Upper lobe of left lung (tissue), 6 donors: ENCODE measurements around the gene TXNIP. TPM values are rescaled to one million over a fixed set of nuclear protein-coding genes. Genes with fewer than 3 reads are reported as not detected.

Experiments used
- ATAC-seq, 2 donors: fragments of 200-7000 bp; cut with Tn5 transposase; one replicate each; pipeline ENCODE4 v1.9.1; 2022; ENCODE audit warnings: mild to moderate bottlenecking in 2 of 2, moderate library complexity in 2 of 2; ENCODE audit not compliant: low FRiP score in 2 of 2
- DNase-seq, 2 donors: peaks; one replicate each; pipeline ENCODE4 v3.0.0-alpha.2; 2019 to 2020
- H3K27ac ChIP-seq, 4 donors: fragments of 200-600 bp; sonication (generic); one replicate each; pipeline ENCODE4 v1.5.1; 2016 to 2019
- H3K27me3 ChIP-seq, 4 donors: fragments of 200-600 bp; sonication (generic); one replicate each; pipeline ENCODE4 v1.5.1; 2017 to 2019
- H3K36me3 ChIP-seq, 4 donors: fragments of 200-600 bp; sonication (generic); one replicate each; pipeline ENCODE4 v1.5.1; 2016 to 2019
- H3K4me1 ChIP-seq, 4 donors: fragments of 200-600 bp; sonication (generic); one replicate each; pipeline ENCODE4 v1.5.1; 2018 to 2019
- H3K4me3 ChIP-seq, 4 donors: fragments of 200-600 bp; sonication (generic); one replicate each; pipeline ENCODE4 v1.5.1; 2017 to 2019; ENCODE audit warnings: mild to moderate bottlenecking in 2 of 4, moderate library complexity in 1 of 4
- H3K9me3 ChIP-seq, 4 donors: fragments of 200-600 bp; sonication (generic); one replicate each; pipeline ENCODE4 v1.5.1; 2018 to 2019
- EP300 ChIP-seq, 4 donors: sonication (generic); formaldehyde crosslinking; IDR thresholded peaks; one replicate each; pipeline ENCODE4 v1.5.1; 2017; ENCODE audit warnings: antibody characterized with exemption in 4 of 4, control low read depth in 2 of 4
- POLR2A ChIP-seq, 4 donors: fragments of 450-650 bp; IDR thresholded peaks; one replicate each; pipeline ENCODE4 v1.5.1; 2016 to 2017; ENCODE audit warnings: antibody characterized with exemption in 4 of 4, mild to moderate bottlenecking in 2 of 4
- POLR2AphosphoS5 ChIP-seq, 2 donors: sonication (generic); formaldehyde crosslinking; IDR thresholded peaks; one replicate each; pipeline ENCODE4 v1.5.1; 2017; ENCODE audit warnings: antibody characterized with exemption in 2 of 2
- whole genome bisulfite sequencing, 2 donors: methylation state at CpG; one replicate each; pipeline ENCODE4 v1.1.5; 2017 to 2018; 5-methylcytosine and 5-hydroxymethylcytosine counted together
- total RNA-seq, 6 donors: library from RNA; depleted of rRNA in 4 of 6; stranded (reverse); fragments of >200 nt in 4 of 6; gene quantifications; one replicate each; pipeline versions ENCODE4 v1.1.0 to v1.2.1, GENCODE V29; 2016 to 2021
- TF ChIP-seq, protein P1 (sequence below), 6 experiments: fragments of 450-650 bp in 4 of 6; fragments of 200-600 bp in 2 of 6; sonication (generic) in 2 of 6; IDR thresholded peaks; one replicate each; pipeline ENCODE4 v1.5.1; 2016 to 2019; ENCODE audit warnings: antibody characterized with exemption in 6 of 6
- donor health status: DM: no; HTN: no; CAD: no; lungs with moderate emphysema.
- donor health status: DM: no; HTN: yes; CAD: no; lungs with severe emphysema.

Gene TXNIP
- total RNA-seq, 6 donors from 2014 or later: 703 to 1,481 (median 910) TPM

DNA sequence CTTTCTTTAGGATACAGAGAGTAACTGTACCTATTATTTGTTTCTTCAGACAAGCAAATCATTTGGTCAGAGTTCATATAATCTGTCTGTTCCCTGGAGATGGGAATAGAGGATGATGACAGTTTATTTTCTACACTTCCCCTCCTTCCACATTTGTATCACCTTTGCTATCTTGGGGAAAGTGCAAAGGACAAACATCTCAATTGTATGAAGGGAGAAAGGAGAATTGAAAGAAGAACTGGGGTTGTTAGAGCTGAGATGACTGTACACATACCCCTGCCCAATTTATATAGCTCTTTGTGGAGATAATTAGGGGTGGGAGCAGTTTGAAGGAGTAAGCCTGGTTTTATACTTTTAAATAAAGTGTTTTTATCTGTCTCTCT lies 17.9 kb downstream of the TXNIP start:
- no peaks in the 10 kb centered on the region for H3K27me3 ChIP-seq
- peak overlapping the region in 2 of 4 donors; percentile 25 to 33 for H3K4me3 ChIP-seq
- peaks cover 57 to 62% (median 60%) of the 10 kb centered on the region in 4 donors for H3K4me1 ChIP-seq
- TF ChIP-seq POLR2A (IDR thresholded peaks at IDR 0.05) (no peak), POLR2AphosphoS5 (IDR thresholded peaks at IDR 0.05) (no peak), EP300 (IDR thresholded peaks at IDR 0.05) (no peak)
- TF ChIP-seq, protein P1, sequence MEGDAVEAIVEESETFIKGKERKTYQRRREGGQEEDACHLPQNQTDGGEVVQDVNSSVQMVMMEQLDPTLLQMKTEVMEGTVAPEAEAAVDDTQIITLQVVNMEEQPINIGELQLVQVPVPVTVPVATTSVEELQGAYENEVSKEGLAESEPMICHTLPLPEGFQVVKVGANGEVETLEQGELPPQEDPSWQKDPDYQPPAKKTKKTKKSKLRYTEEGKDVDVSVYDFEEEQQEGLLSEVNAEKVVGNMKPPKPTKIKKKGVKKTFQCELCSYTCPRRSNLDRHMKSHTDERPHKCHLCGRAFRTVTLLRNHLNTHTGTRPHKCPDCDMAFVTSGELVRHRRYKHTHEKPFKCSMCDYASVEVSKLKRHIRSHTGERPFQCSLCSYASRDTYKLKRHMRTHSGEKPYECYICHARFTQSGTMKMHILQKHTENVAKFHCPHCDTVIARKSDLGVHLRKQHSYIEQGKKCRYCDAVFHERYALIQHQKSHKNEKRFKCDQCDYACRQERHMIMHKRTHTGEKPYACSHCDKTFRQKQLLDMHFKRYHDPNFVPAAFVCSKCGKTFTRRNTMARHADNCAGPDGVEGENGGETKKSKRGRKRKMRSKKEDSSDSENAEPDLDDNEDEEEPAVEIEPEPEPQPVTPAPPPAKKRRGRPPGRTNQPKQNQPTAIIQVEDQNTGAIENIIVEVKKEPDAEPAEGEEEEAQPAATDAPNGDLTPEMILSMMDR (IDR thresholded peaks at IDR 0.05): no peak
- DNase-seq (no peak), ATAC-seq (no peak)
- H3K36me3 ChIP-seq: no peaks in the 10 kb centered on the region
- no peaks in the 10 kb centered on the region for H3K9me3 ChIP-seq
- peak overlapping the region; percentile 94 to 98 (median 98) for H3K27ac ChIP-seq

DNA sequence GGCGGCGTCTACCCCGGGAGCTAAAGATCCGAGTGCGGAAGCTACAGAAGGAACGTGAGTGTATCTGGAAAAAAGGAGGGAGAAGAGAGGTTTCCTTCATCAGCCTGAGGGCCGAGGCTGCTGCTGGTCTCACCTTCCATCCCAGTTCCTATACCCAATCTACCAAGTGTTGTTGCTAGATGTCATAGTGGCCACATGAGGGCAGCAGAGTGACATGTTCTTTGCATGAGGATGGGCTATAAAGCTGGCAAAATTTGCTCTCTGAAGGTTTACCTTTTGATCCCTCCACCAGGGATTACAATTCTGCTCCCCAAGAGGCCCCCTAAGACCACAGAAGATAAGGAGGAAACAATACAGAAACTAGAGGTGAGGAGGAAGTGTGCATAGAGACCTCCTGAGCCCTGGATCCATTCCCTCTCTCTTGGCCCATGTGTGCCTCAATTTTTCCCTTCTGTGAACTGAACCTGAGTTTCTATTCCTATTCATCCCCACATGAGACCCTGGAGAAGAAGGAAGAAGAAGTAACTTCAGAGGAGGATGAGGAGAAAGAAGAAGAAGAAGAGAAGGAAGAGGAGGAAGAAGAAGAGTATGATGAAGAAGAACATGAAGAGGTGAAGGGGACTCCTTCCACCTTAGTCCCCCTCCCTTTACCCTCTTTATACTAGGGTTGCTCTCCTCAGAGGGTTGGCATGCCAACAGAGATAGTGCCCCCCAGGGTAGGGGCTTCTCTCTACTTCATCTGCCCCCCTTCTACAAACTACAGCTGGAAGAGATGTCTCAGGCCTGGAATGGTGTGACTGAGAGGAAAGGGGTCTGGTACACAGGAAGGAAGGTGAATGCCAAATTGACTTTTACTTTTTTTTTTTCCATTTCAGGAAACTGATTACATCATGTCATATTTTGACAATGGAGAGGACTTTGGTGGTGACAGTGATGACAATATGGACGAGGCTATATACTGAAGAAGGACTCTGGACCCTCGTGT lies 18.6 kb downstream of the TXNIP start:
- peaks cover 50 to 55% (median 54%) of the 10 kb centered on the region in 4 donors for H3K4me1 ChIP-seq

DNA sequence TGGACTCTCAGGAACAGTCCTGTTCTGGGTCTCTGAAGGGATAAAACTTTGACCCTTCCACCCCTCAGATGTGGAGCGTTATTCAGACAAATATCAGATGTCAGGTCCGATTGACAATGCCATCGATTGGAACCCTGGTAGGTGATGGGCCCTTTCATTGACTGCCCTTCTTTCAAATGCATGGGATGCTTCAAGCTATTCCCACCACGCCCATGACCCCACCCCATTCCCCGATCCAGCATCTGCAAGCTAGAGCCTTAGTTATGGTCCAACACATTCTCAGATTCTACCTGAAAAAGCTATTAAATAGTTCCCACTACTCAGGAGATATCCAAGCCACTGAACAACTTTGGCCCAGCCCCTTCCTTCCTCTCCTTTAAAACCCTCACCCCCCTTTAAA lies 19.4 kb downstream of the TXNIP start:
- peak overlapping the region; percentile 94 to 98 (median 98) for H3K27ac ChIP-seq

More for the DNA sequence above, 18.6 kb downstream of the TXNIP start:
- WGBS, 2 donors: 15 to 22% methylated on average over 9 of the region's 9 CpGs
- H3K9me3 ChIP-seq: no peaks in the 10 kb centered on the region
- TF ChIP-seq EP300 (IDR thresholded peaks at IDR 0.05): peak in 1 of 4 donors; percentile 34
- peak; percentile 48 to 81 for TF ChIP-seq POLR2AphosphoS5 (IDR thresholded peaks at IDR 0.05)
- TF ChIP-seq, protein P1 (IDR thresholded peaks at IDR 0.05): peak; percentile 77 to 95 (median 91)
- TF ChIP-seq POLR2A (IDR thresholded peaks at IDR 0.05): no peak
- peak overlapping the region; percentile 94 to 98 (median 98) for H3K27ac ChIP-seq
- H3K4me3 ChIP-seq: peak overlapping the region in 2 of 4 donors; percentile 10 to 33
- no peaks in the 10 kb centered on the region for H3K27me3 ChIP-seq
- ATAC-seq (peak; percentile 72 to 76), DNase-seq (peak in 1 of 2 donors; percentile 89)
- no peaks in the 10 kb centered on the region for H3K36me3 ChIP-seq

DNA sequence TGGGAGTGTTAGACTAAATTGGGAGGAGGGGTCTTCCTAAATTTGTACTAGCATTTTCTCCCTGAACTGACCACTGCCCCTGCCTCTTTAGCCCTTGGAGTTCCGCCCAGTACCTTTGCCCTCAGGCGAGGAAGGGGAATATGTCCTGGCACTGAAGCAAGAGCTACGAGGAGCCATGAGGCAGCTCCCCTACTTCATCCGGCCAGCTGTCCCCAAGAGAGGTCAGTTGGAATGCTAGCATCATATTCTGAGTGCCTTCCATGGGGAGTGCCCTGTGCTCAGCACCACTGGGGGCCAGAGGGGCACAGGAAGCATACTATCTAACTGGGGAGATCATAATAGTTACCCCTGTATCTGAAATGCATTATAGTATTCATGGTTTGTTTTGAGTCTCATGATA lies 21.2 kb downstream of the TXNIP start:
- no peaks in the 10 kb centered on the region for H3K9me3 ChIP-seq
- no peak for DNase-seq
- no peak for ATAC-seq
- H3K4me3 ChIP-seq: no peak overlapping the region
- TF ChIP-seq POLR2AphosphoS5 (IDR thresholded peaks at IDR 0.05): no peak
- TF ChIP-seq POLR2A (IDR thresholded peaks at IDR 0.05): no peak
- no peak for TF ChIP-seq EP300 (IDR thresholded peaks at IDR 0.05)
- TF ChIP-seq, protein P1 (IDR thresholded peaks at IDR 0.05): no peak
- WGBS, 2 donors: 75 to 92% methylated on average over 4 of the region's 4 CpGs
- H3K4me1 ChIP-seq: peaks cover 26 to 30% (median 29%) of the 10 kb centered on the region in 4 donors
- H3K36me3 ChIP-seq: no peaks in the 10 kb centered on the region
- H3K27ac ChIP-seq: no peak overlapping the region
- no peaks in the 10 kb centered on the region for H3K27me3 ChIP-seq

More for the DNA sequence above, 19.4 kb downstream of the TXNIP start:
- no peak for TF ChIP-seq EP300 (IDR thresholded peaks at IDR 0.05)
- no peak for TF ChIP-seq POLR2AphosphoS5 (IDR thresholded peaks at IDR 0.05)
- TF ChIP-seq, protein P1 (IDR thresholded peaks at IDR 0.05): no peak
- no peak for TF ChIP-seq POLR2A (IDR thresholded peaks at IDR 0.05)
- no peak for DNase-seq
- Histone ChIP-seq H3K4me3 (no peak overlapping the region), H3K4me1 (peaks cover 42 to 48% (median 46%) of the 10 kb centered on the region in 4 donors), H3K9me3 (no peaks in the 10 kb centered on the region), H3K36me3 (no peaks in the 10 kb centered on the region), H3K27me3 (no peaks in the 10 kb centered on the region)
- no peak for ATAC-seq
- 81 to 87% methylated on average over 5 of the region's 5 CpGs for WGBS, 2 donors
